ENCODE measurements around the gene CLDN9.
A peak's percentile ranks its signal among the peaks of the same experiment; 100 is the strongest.

The CLDN9 gene

GRCh38 chr16:3020247-3020603 lies 7.5 kb downstream of the CLDN9 start, which contains the start of gene TNFRSF12A:
TSS of gene TNFRSF12A (plus strand) at chr16:3020368. CDS start at chr16:3020398, 30 bp downstream.
- H3K4me2 ChIP-seq (ENCODE audit: low read length): peak within 1 kb of the TSS; percentile 99
- peak within 1 kb of the TSS; percentile 83 for H2AFZ ChIP-seq
- H3K27me3 ChIP-seq (ENCODE audit: control insufficient read depth, insufficient read depth, low read length): no peaks in the 10 kb centered on the region
- peaks cover 18% of the 10 kb centered on the region for H3K4me1 ChIP-seq
- H3K9me3 ChIP-seq (ENCODE audit: control insufficient read depth, low read length): no peaks in the 10 kb centered on the region
- no peak for TF ChIP-seq CTCF (IDR thresholded peaks at IDR 0.05)
- peak within 1 kb of the TSS; percentile 97 for H3K27ac ChIP-seq
- H3K9ac ChIP-seq: peak within 1 kb of the TSS; percentile 43
- H3K36me3 ChIP-seq (ENCODE audit: control insufficient read depth, insufficient read depth, low read length): no peaks in the 10 kb centered on the region
- H3K4me3 ChIP-seq (ENCODE audit: low read depth, low read length): peak within 1 kb of the TSS; percentile 73
- no peaks in the 10 kb centered on the region for H3K79me2 ChIP-seq

- Histone ChIP-seq H3K36me3 (ENCODE audit: control insufficient read depth, insufficient read depth, low read length) (no peaks in the 10 kb centered on the region), H3K79me2 (no peaks in the 10 kb centered on the region), H3K4me1 (peaks cover 18% of the 10 kb centered on the region), H3K9me3 (ENCODE audit: control insufficient read depth, low read length) (no peaks in the 10 kb centered on the region), H3K9ac (peak overlapping the region; percentile 43), H3K4me3 (ENCODE audit: low read depth, low read length) (peak overlapping the region; percentile 73), H3K27ac (peak overlapping the region; percentile 97), H3K4me2 (ENCODE audit: low read length) (peak overlapping the region; percentile 99), H2AFZ (peak overlapping the region; percentile 81), H3K27me3 (ENCODE audit: control insufficient read depth, insufficient read depth, low read length) (no peaks in the 10 kb centered on the region)
- no peak for TF ChIP-seq CTCF (IDR thresholded peaks at IDR 0.05)
Observed at GRCh38 chr16:3020604-3021448, 8.1 kb downstream of the CLDN9 start.

- Histone ChIP-seq H3K9me3 (ENCODE audit: control insufficient read depth, low read length) (no peaks in the 10 kb centered on the region), H3K4me1 (peaks cover 18% of the 10 kb centered on the region), H3K4me2 (ENCODE audit: low read length) (peak overlapping the region; percentile 99), H3K27me3 (ENCODE audit: control insufficient read depth, insufficient read depth, low read length) (no peaks in the 10 kb centered on the region), H3K9ac (no peak overlapping the region), H3K27ac (peak overlapping the region; percentile 97), H3K79me2 (no peaks in the 10 kb centered on the region), H2AFZ (peak overlapping the region; percentile 81), H3K36me3 (ENCODE audit: control insufficient read depth, insufficient read depth, low read length) (no peaks in the 10 kb centered on the region), H3K4me3 (ENCODE audit: low read depth, low read length) (peak overlapping the region; percentile 73)
- peak; percentile 41 for TF ChIP-seq CTCF (IDR thresholded peaks at IDR 0.05)
Observed at GRCh38 chr16:3021449-3022207, 8.9 kb downstream of the CLDN9 start.

GRCh38 chr16:3022208-3022683 lies 9.5 kb downstream of the CLDN9 start:
- Histone ChIP-seq H2AFZ (no peak overlapping the region), H3K4me1 (peaks cover 18% of the 10 kb centered on the region), H3K79me2 (no peaks in the 10 kb centered on the region), H3K4me2 (ENCODE audit: low read length) (peak overlapping the region; percentile 99), H3K36me3 (ENCODE audit: control insufficient read depth, insufficient read depth, low read length) (no peaks in the 10 kb centered on the region), H3K4me3 (ENCODE audit: low read depth, low read length) (no peak overlapping the region), H3K9me3 (ENCODE audit: control insufficient read depth, low read length) (no peaks in the 10 kb centered on the region), H3K27ac (peak overlapping the region; percentile 97), H3K9ac (no peak overlapping the region), H3K27me3 (ENCODE audit: control insufficient read depth, insufficient read depth, low read length) (no peaks in the 10 kb centered on the region)
- TF ChIP-seq CTCF (IDR thresholded peaks at IDR 0.05): peak; percentile 7

Measured in parathyroid adenoma (tissue), 2 donors.